T follicular helper cell (primary cell): ENCODE measurements around the gene RPS6KB1.
"Not testable (repeated sequence)": the region's sequence is repeated elsewhere in the genome, so short reads cannot be mapped to it uniquely, and the experiment has no call there.

Experiments
- DNase-seq: peaks from one replicate; pipeline ENCODE4 v3.0.0-alpha.2; 2020; ENCODE audit warnings: low read depth

Gene RPS6KB1

GRCh38 chr17:59940697-59941096 is 47.8 kb downstream of the RPS6KB1 start:
- DNase-seq, result not testable (repeated sequence)

- no peak for DNase-seq
Measured at GRCh38 chr17:59941131-59941530, 48.2 kb downstream of the RPS6KB1 start.

- DNase-seq, result not testable (repeated sequence)
Measured at GRCh38 chr17:59946433-59946832, 53.5 kb downstream of the RPS6KB1 start.

GRCh38 chr17:59947310-59947709 is 54.4 kb downstream of the RPS6KB1 start:
- DNase-seq, result not testable (repeated sequence)

GRCh38 chr17:59950049-59950448 is 57.1 kb downstream of the RPS6KB1 start:
- no peak for DNase-seq

- no peak for DNase-seq
Measured at GRCh38 chr17:59954856-59955255, 61.9 kb downstream of the RPS6KB1 start.

- DNase-seq, result not testable (repeated sequence)
Measured at GRCh38 chr17:59959574-59959973, 66.7 kb downstream of the RPS6KB1 start.

- DNase-seq, result no peak
Measured at GRCh38 chr17:59962739-59963318, 69.9 kb downstream of the RPS6KB1 start.

GRCh38 chr17:59963738-59964481 is 71.0 kb downstream of the RPS6KB1 start:
- DNase-seq, result peak; percentile 10

- DNase-seq, result peak; percentile 84
Measured at GRCh38 chr17:59964482-59965328, 71.8 kb downstream of the RPS6KB1 start, which contains the start of gene RNFT1. Gene RNFT1 (minus strand): TSS chr17:59964740. CDS start chr17:59964663, 77 bp downstream.

- DNase-seq, result not testable (repeated sequence)
Measured at GRCh38 chr17:59971771-59972170, 78.8 kb downstream of the RPS6KB1 start.

GRCh38 chr17:59972778-59973177 is 79.9 kb downstream of the RPS6KB1 start:
- DNase-seq, result no peak

GRCh38 chr17:59973483-59973882 is 80.6 kb downstream of the RPS6KB1 start:
- not testable (repeated sequence) for DNase-seq

- not testable (repeated sequence) for DNase-seq
Measured at GRCh38 chr17:59975166-59975565, 82.2 kb downstream of the RPS6KB1 start.

GRCh38 chr17:59996608-59997007 is 103.7 kb downstream of the RPS6KB1 start:
- DNase-seq, result not testable (repeated sequence)
